H1 (cell line): ENCODE results near the gene MAP3K6. TPM values are rescaled to one million over a fixed set of nuclear protein-coding genes. Genes with fewer than 3 reads are reported as not detected.

Source experiments
- CTCF ChIA-PET: fragments of 300-600 bp; sonication (Branson Sonifier 250); formaldehyde crosslinking; loops from one replicate; lab custom pipeline; 2021; ENCODE audit not compliant: partially characterized antibody; lab: Charles Lee
- POLR2A ChIA-PET: fragments of 300-600 bp; sonication (Branson Sonifier 250); formaldehyde crosslinking; loops from one replicate; lab custom pipeline; 2021; ENCODE audit warnings: inconsistent platforms; ENCODE audit not compliant: partially characterized antibody; lab: Charles Lee
- DNase-seq, 2 experiments: peaks; one replicate each; pipeline versions ENCODE4 v3.0.0 to v3.0.0-alpha.2; 2010 to 2022; ENCODE audit warnings: low spot score in 2 of 2, low read depth in 1 of 2, mixed read lengths in 1 of 2
- FAIRE-seq: peaks from 2 replicates; lab custom pipeline; 2011; peaks lifted over from hg19 to GRCh38; lab: Jason Lieb, UNC
- H2AFZ ChIP-seq: 2 replicates; pipeline ENCODE4 v1.8.1; 2012; ENCODE audit warnings: low read length, inconsistent platforms
- H2AK5ac ChIP-seq: 2 replicates; pipeline ENCODE4 v1.6.1; 2013; ENCODE audit warnings: low read depth, low read length
- H2BK120ac ChIP-seq: replicated peaks from 2 replicates; pipeline ENCODE3; 2013; ENCODE audit warnings: low read depth, low read length, inconsistent platforms
- H2BK12ac ChIP-seq: 2 replicates; pipeline ENCODE4 v1.6.1; 2013; ENCODE audit warnings: low read depth, low read length
- H2BK15ac ChIP-seq: 2 replicates; pipeline ENCODE4 v1.6.1; 2013; ENCODE audit warnings: low read length
- H2BK20ac ChIP-seq: 2 replicates; pipeline ENCODE4 v1.6.1; 2013; ENCODE audit warnings: low read length
- H2BK5ac ChIP-seq: 2 replicates; pipeline ENCODE4 v1.6.1; 2013; ENCODE audit warnings: low read depth, low read length
- H3K14ac ChIP-seq: 2 replicates; pipeline ENCODE4 v1.6.1; 2013; ENCODE audit warnings: inconsistent platforms; ENCODE audit not compliant: insufficient read length
- H3K18ac ChIP-seq: 2 replicates; pipeline ENCODE4 v1.6.1; 2013; ENCODE audit warnings: low read length; ENCODE audit errors: extremely low read depth
- H3K23ac ChIP-seq: 2 replicates; pipeline ENCODE4 v1.6.1; 2013; ENCODE audit warnings: inconsistent platforms; ENCODE audit not compliant: insufficient read length
- H3K23me2 ChIP-seq: 2 replicates; pipeline ENCODE4 v1.6.1; 2013; ENCODE audit warnings: low read depth, low read length
- H3K27ac ChIP-seq: 2 replicates; pipeline ENCODE4 v1.6.1; 2011; ENCODE audit warnings: low read depth, low read length, inconsistent platforms
- H3K27me3 ChIP-seq, 4 experiments: replicated peaks in 1 of 4; 1 replicate in 1 of 4; 2 replicates in 3 of 4; pipeline versions ENCODE4 v1.6.1 to v1.8.1; 2011 to 2013; ENCODE audit warnings: low read length in 3 of 4, mild to moderate bottlenecking in 3 of 4, inconsistent platforms in 2 of 4, mixed read lengths in 2 of 4, moderate library complexity in 1 of 4; ENCODE audit not compliant: control insufficient read depth in 3 of 4, insufficient read depth in 3 of 4; ENCODE audit errors: extremely low read depth in 1 of 4
- H3K36me3 ChIP-seq, 4 experiments: 2 replicates each; pipeline versions ENCODE4 v1.6.1 to v1.8.1; 2011 to 2013; ENCODE audit warnings: mild to moderate bottlenecking in 4 of 4, low read length in 3 of 4, moderate library complexity in 2 of 4, control low read depth in 1 of 4, inconsistent platforms in 1 of 4; ENCODE audit not compliant: insufficient read depth in 4 of 4, control insufficient read depth in 2 of 4
- H3K4ac ChIP-seq: replicated peaks from 2 replicates; pipeline ENCODE3; 2013; ENCODE audit warnings: low read length, low read depth, mixed read lengths, inconsistent platforms; ENCODE audit not compliant: insufficient read length
- H3K4me1 ChIP-seq, 4 experiments: replicated peaks in 1 of 4; 1 replicate in 1 of 4; 2 replicates in 3 of 4; pipeline versions ENCODE4 v1.6.1 to v1.8.1; 2011 to 2013; ENCODE audit warnings: low read length in 3 of 4, inconsistent platforms in 2 of 4, mixed read lengths in 1 of 4; ENCODE audit not compliant: insufficient read depth in 4 of 4, control insufficient read depth in 3 of 4
- H3K4me2 ChIP-seq, 2 experiments: 2 replicates each; pipeline versions ENCODE4 v1.6.1 to v1.8.1; 2011 to 2013; ENCODE audit warnings: low read depth in 2 of 2, low read length in 2 of 2, control low read depth in 1 of 2, inconsistent platforms in 1 of 2, mild to moderate bottlenecking in 1 of 2; ENCODE audit not compliant: insufficient read depth in 1 of 2
- H3K4me3 ChIP-seq, 4 experiments: fragments of 200-600, 300-600 bp in 1 of 4; sonication (generic), shearing (Covaris generic), sonication (Bioruptor Twin) in 1 of 4; 2 replicates each; pipeline versions ENCODE4 v1.5.1 to v1.8.1; 2011 to 2016; ENCODE audit warnings: low read length in 4 of 4, low read depth in 3 of 4, control low read depth in 2 of 4, inconsistent platforms in 2 of 4, mild to moderate bottlenecking in 2 of 4, mixed read lengths in 1 of 4, moderate library complexity in 1 of 4; ENCODE audit not compliant: insufficient read depth in 2 of 4; ENCODE audit errors: extremely low read depth in 1 of 4
- H3K56ac ChIP-seq: replicated peaks from 2 replicates; pipeline ENCODE3; 2013; ENCODE audit warnings: low read depth, mild to moderate bottlenecking, mixed read lengths, low read length, inconsistent platforms; ENCODE audit not compliant: insufficient read length
- H3K79me1 ChIP-seq: 2 replicates; pipeline ENCODE4 v1.6.1; 2013; ENCODE audit warnings: low read depth, low read length, control low read depth
- H3K79me2 ChIP-seq, 2 experiments: 2 replicates each; pipeline versions ENCODE4 v1.6.1 to v1.8.1; 2012 to 2013; ENCODE audit warnings: low read length in 2 of 2, mild to moderate bottlenecking in 2 of 2, inconsistent platforms in 1 of 2; ENCODE audit not compliant: insufficient read depth in 2 of 2, control insufficient read depth in 1 of 2
- H3K9ac ChIP-seq, 4 experiments: replicated peaks in 1 of 4; 1 replicate in 1 of 4; 2 replicates in 3 of 4; pipeline versions ENCODE4 v1.6.1 to v1.8.1; 2011 to 2013; ENCODE audit warnings: low read depth in 3 of 4, low read length in 3 of 4, control low read depth in 2 of 4, mild to moderate bottlenecking in 2 of 4, moderate library complexity in 2 of 4, inconsistent platforms in 1 of 4; ENCODE audit errors: extremely low read depth in 1 of 4
- H3K9me3 ChIP-seq, 2 experiments: 2 replicates each; pipeline versions ENCODE4 v1.6.1 to v1.8.1; 2012 to 2013; ENCODE audit warnings: mild to moderate bottlenecking in 2 of 2, moderate library complexity in 2 of 2, control low read depth in 1 of 2, inconsistent platforms in 1 of 2, low read depth in 1 of 2, low read length in 1 of 2, mixed read lengths in 1 of 2; ENCODE audit not compliant: insufficient read depth in 2 of 2
- H4K20me1 ChIP-seq, 2 experiments: replicated peaks in 1 of 2; 2 replicates each; pipeline versions ENCODE3 to v1.8.1; 2011 to 2013; ENCODE audit warnings: inconsistent platforms in 2 of 2, low read length in 2 of 2, mild to moderate bottlenecking in 1 of 2; ENCODE audit not compliant: insufficient read depth in 2 of 2, control insufficient read depth in 1 of 2
- H4K5ac ChIP-seq: 2 replicates; pipeline ENCODE4 v1.6.1; 2013; ENCODE audit warnings: low read length, low read depth, mixed read lengths, inconsistent platforms; ENCODE audit not compliant: insufficient read length
- H4K8ac ChIP-seq: 2 replicates; pipeline ENCODE4 v1.8.0; 2013; ENCODE audit warnings: mild to moderate bottlenecking, moderate library complexity, low read length, inconsistent platforms; ENCODE audit not compliant: insufficient read depth; ENCODE audit errors: extremely low read depth
- H4K91ac ChIP-seq: replicated peaks from 2 replicates; pipeline ENCODE3; 2013; ENCODE audit warnings: low read length, mixed read lengths, inconsistent platforms; ENCODE audit not compliant: insufficient read length
- KDM4A ChIP-seq: IDR thresholded peaks from one replicate; pipeline ENCODE4 v1.7.1; 2012; ENCODE audit warnings: low read depth, mild to moderate bottlenecking, moderate library complexity, low read length, inconsistent platforms; ENCODE audit not compliant: severe bottlenecking
- WGBS, 2 experiments: shearing (Covaris generic) in 1 of 2; methylation state at CpG; one replicate each; pipeline versions ENCODE4 v1.1.6 to v1.1.7; 2013 to 2015; ENCODE audit warnings: low lambda C conversion rate in 2 of 2, mixed read lengths in 2 of 2, inconsistent platforms in 1 of 2, low coverage in 1 of 2, missing lambda C conversion rate in 1 of 2; ENCODE audit not compliant: insufficient replicate concordance in 2 of 2, insufficient coverage in 1 of 2, insufficient read length in 1 of 2; ENCODE audit errors: extremely low coverage in 1 of 2, missing lambda C conversion rate in 1 of 2; 5-methylcytosine and 5-hydroxymethylcytosine counted together
- polyA plus RNA-seq, 7 experiments: library from polyadenylated mRNA; depleted of rRNA in 3 of 7; stranded (reverse) in 5 of 7; unstranded in 2 of 7; fragments of >200 nt in 5 of 7; fragments of 200-250 nt in 2 of 7; gene quantifications; 1 replicate in 5 of 7; 2 replicates in 1 of 7; 4 replicates in 1 of 7; pipeline versions ENCODE4 v1.2.1 to v1.2.3, GENCODE V29; 2011 to 2013; ENCODE audit warnings: missing spikeins in 2 of 7, mixed read lengths in 2 of 7
- total RNA-seq: library from RNA; stranded (reverse); fragmentation: NEBNext Ultra II Directional; extraction: Animal tissue kit (Norgen Biotek cat#: 25700); gene quantifications from 2 replicates; pipeline ENCODE4 v1.2.1, GENCODE V29; 2021

MAP3K6 gene
- total and polyA plus RNA-seq, 2 of the 8 experiments (the other 6 are each of a cell fraction or from before 2014, with no cell fraction given) = 7.4 to 7.6 TPM

DNA sequence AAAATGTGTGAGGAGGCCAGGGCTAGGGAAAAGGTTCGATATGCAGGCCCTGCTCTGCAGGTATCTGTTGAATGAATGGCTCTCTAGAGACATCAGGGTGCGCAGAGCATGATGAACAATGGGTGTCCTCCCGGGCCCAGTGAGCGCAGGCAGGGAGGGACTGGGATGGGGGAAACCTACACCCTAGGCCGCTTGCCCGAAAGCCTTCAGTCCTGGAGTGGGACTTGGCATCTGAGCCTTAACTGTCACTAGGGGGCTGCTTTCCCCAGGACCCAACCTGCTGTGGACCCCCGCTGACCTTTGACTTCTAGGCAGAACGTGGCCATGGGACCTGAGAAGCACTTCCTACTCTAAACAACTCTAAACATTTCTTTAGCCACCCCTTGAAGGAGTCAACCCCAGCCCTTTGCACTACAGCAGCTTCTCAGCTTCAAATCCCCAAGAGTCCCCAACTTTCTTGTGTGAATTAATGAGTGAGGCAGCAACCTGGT, 444 bp upstream of the MAP3K6 start:
- Histone ChIP-seq H3K23me2 (peaks cover 2% of the 10 kb centered on the region; the same call in 1 of the 2 replicates), H4K20me1 (peaks cover 0 to 2% of the 10 kb centered on the region in 2 experiments), H3K23ac (no peak overlapping the region), H3K36me3 (no peaks in the 10 kb centered on the region), H3K4me3 (peak overlapping the region; percentile 62 to 71 (median 64)), H3K27me3 (no peaks in the 10 kb centered on the region; a peak in 1 of 7 replicates), H3K18ac (peak overlapping the region; percentile 84), H2BK12ac (peak overlapping the region; percentile 1; the same call in 1 of the 2 replicates), H2AK5ac (no peak overlapping the region), H2BK15ac (peak overlapping the region; percentile 76; the same call in 1 of the 2 replicates), H4K5ac (peak overlapping the region; percentile 46), H3K4ac (no peak overlapping the region), H4K8ac (no peak overlapping the region), H3K56ac (no peak overlapping the region), H2BK120ac (peak overlapping the region; percentile 85), H4K91ac (peak overlapping the region; percentile 79), H3K9me3 (no peaks in the 10 kb centered on the region), H3K4me2 (peak overlapping the region; percentile 85 to 97), H3K4me1 (peaks cover 3 to 16% (median 6%) of the 10 kb centered on the region in 4 experiments), H3K79me2 (no peaks in the 10 kb centered on the region), H3K79me1 (no peaks in the 10 kb centered on the region), H2BK20ac (0 out of 2 replicates have a peak overlapping the region, but pooled peaks have one; percentile 68), H3K14ac (no peak overlapping the region), H3K27ac (no peak overlapping the region), H2BK5ac (peak overlapping the region; percentile 45; the same call in 1 of the 2 replicates), H2AFZ (peak overlapping the region; percentile 80; the same call in 1 of the 2 replicates), H3K9ac (peak overlapping the region in 3 of 4 experiments; percentile 29 to 39 (median 34); a peak in 4 of 7 replicates)
- FAIRE-seq = no peak
- ChIA-PET CTCF (interaction anchor here (0.6 to 28.8 kb wide), 16 partner anchors 11 to 302 kb away, joined by 3 to 625 read pairs (median 8); partner anchors contain the start of genes CD164L2, FCN3 and GPR3), POLR2A (interaction anchor here (0.9 to 10.3 kb wide), 6 partner anchors 14 to 71 kb away, joined by 3 to 101 read pairs (median 6); partner anchors contain the start of gene CD164L2)
- DNase-seq = no peak
- 25% methylated on average over 8 of the region's 8 CpGs; no CpG with 5 or more reads in 1 of the 2 experiments for WGBS, 2 experiments
- TF ChIP-seq KDM4A = peak; percentile 43
